Limb (tissue), 2 donors: ENCODE data around the gene STK32B.
"Not testable (repeated sequence)": the region's sequence is repeated elsewhere in the genome, so short reads cannot be mapped to it uniquely, and the experiment has no call there.

ENCODE experiments used
- DNase-seq, 2 donors: peaks; one replicate each; pipeline ENCODE4 v3.0.0-alpha.2; 2016; ENCODE audit errors: extremely low spot score in 2 of 2

STK32B gene

GRCh38 chr4:5250536-5250935 is 199.3 kb downstream of the STK32B start:
- not testable (repeated sequence) for DNase-seq

- no peak for DNase-seq
Measured at GRCh38 chr4:5256421-5256820, 205.1 kb downstream of the STK32B start.

GRCh38 chr4:5257086-5257485 is 205.8 kb downstream of the STK32B start:
- DNase-seq: no peak

GRCh38 chr4:5259471-5259870 is 208.2 kb downstream of the STK32B start:
- DNase-seq: no peak

- no peak for DNase-seq
Measured at GRCh38 chr4:5260121-5260520, 208.8 kb downstream of the STK32B start.

GRCh38 chr4:5261866-5262265 is 210.6 kb downstream of the STK32B start:
- no peak for DNase-seq

- DNase-seq: no peak
Measured at GRCh38 chr4:5266991-5267390, 215.7 kb downstream of the STK32B start.

- DNase-seq: no peak
Measured at GRCh38 chr4:5267408-5267807, 216.1 kb downstream of the STK32B start.

GRCh38 chr4:5276475-5277075 is 225.3 kb downstream of the STK32B start:
- no peak for DNase-seq

- no peak for DNase-seq
Measured at GRCh38 chr4:5277079-5277478, 225.8 kb downstream of the STK32B start.

- no peak for DNase-seq
Measured at GRCh38 chr4:5278213-5278612, 226.9 kb downstream of the STK32B start.

- not testable (repeated sequence) for DNase-seq
Measured at GRCh38 chr4:5280069-5280468, 228.8 kb downstream of the STK32B start.

GRCh38 chr4:5280828-5281227 is 229.5 kb downstream of the STK32B start:
- no peak for DNase-seq

- DNase-seq: no peak
Measured at GRCh38 chr4:5283837-5284236, 232.6 kb downstream of the STK32B start.

GRCh38 chr4:5284517-5284916 is 233.2 kb downstream of the STK32B start:
- no peak for DNase-seq

GRCh38 chr4:5292101-5292500 is 240.8 kb downstream of the STK32B start:
- no peak for DNase-seq

- DNase-seq: not testable (repeated sequence)
Measured at GRCh38 chr4:5298000-5298787, 246.9 kb downstream of the STK32B start.

- no peak for DNase-seq
Measured at GRCh38 chr4:5300283-5300682, 249.0 kb downstream of the STK32B start.

GRCh38 chr4:5307928-5308327 is 256.6 kb downstream of the STK32B start:
- DNase-seq: no peak

- DNase-seq: no peak
Measured at GRCh38 chr4:5322321-5322720, 271.0 kb downstream of the STK32B start.

- DNase-seq: no peak
Measured at GRCh38 chr4:5330339-5330989, 279.2 kb downstream of the STK32B start.

- DNase-seq: no peak
Measured at GRCh38 chr4:5337731-5338130, 286.5 kb downstream of the STK32B start.

- DNase-seq: no peak
Measured at GRCh38 chr4:5338531-5338930, 287.3 kb downstream of the STK32B start.
